K562 (cell line): ENCODE results near the gene MAP3K13. TPM values are rescaled to one million over a fixed set of nuclear protein-coding genes. Genes with fewer than 3 reads are reported as not detected.

ENCODE experiments used
- ATAC-seq: fragments of 200-7000 bp; cut with Tn5 transposase; 3 replicates; pipeline ENCODE4 v1.9.1; 2020; ENCODE audit warnings: moderate library complexity
- BruUV-seq: library from RNA; stranded (reverse); fragments of 400-500 nt; replicated peaks from 2 replicates; lab custom pipeline; 2021; lab: Mats Ljungman, UMichigan
- CTCF ChIA-PET: fragments of 300-600 bp; formaldehyde crosslinking; extraction: SDS; loops from one replicate; lab custom pipeline; 2021; ENCODE audit warnings: low intra/inter-chr PET ratio; lab: Yijun Ruan, JAX
- POLR2A ChIA-PET: fragments of 300-600, 350-650 bp; sonication (Branson Sonifier 250); formaldehyde crosslinking; extraction: SDS; loops from one replicate; lab custom pipeline; 2021; ENCODE audit warnings: antibody characterized with exemption, inconsistent platforms; lab: Yijun Ruan, JAX
- DNase-seq, 4 experiments: peaks; one replicate each; pipeline versions ENCODE4 v3.0.0 to v3.0.0-alpha.2; 2011 to 2018; ENCODE audit warnings: low spot score in 3 of 4, mixed read lengths in 3 of 4; ENCODE audit errors: extremely low read depth in 1 of 4
- FAIRE-seq: peaks from 2 replicates; lab custom pipeline; 2011; peaks lifted over from hg19 to GRCh38; lab: Jason Lieb, UNC
- H2AFZ ChIP-seq: 2 replicates; pipeline ENCODE4 v1.6.0; 2011; ENCODE audit warnings: low read depth, low read length, control low read depth, inconsistent platforms
- H3K27ac ChIP-seq: fragments of 200-600 bp; 3 replicates; pipeline ENCODE4 v1.8.0; 2011; ENCODE audit warnings: low read depth, mild to moderate bottlenecking, control low read depth, inconsistent platforms, low read length, moderate library complexity, mixed read lengths; ENCODE audit errors: extremely low read depth
- H3K27me3 ChIP-seq, 2 experiments: fragments of 300-600 bp in 1 of 2; 2 replicates in 1 of 2; 3 replicates in 1 of 2; pipeline versions ENCODE4 v1.6.0 to v1.8.0; 2011; ENCODE audit warnings: inconsistent platforms in 2 of 2, low read length in 2 of 2, mild to moderate bottlenecking in 1 of 2, mixed read lengths in 1 of 2, moderate library complexity in 1 of 2; ENCODE audit not compliant: control insufficient read depth in 2 of 2, insufficient read depth in 2 of 2
- H3K36me3 ChIP-seq: fragments of 300-600 bp; 3 replicates; pipeline ENCODE4 v1.8.0; 2011; ENCODE audit warnings: mild to moderate bottlenecking, low read length, inconsistent platforms; ENCODE audit not compliant: control insufficient read depth, insufficient read depth
- H3K4me1 ChIP-seq, 2 experiments: fragments of 200-600 bp in 1 of 2; replicated peaks in 1 of 2; 2 replicates in 1 of 2; 3 replicates in 1 of 2; pipeline versions ENCODE4 v1.5.1 to v1.8.0; 2011; ENCODE audit warnings: inconsistent platforms in 2 of 2, low read length in 2 of 2, mild to moderate bottlenecking in 1 of 2, mixed read lengths in 1 of 2, moderate library complexity in 1 of 2; ENCODE audit not compliant: control insufficient read depth in 2 of 2, insufficient read depth in 2 of 2
- H3K4me2 ChIP-seq: 2 replicates; pipeline ENCODE4 v1.6.1; 2011; ENCODE audit warnings: low read length, control low read depth, inconsistent platforms, mixed read lengths; ENCODE audit not compliant: insufficient read depth
- H3K4me3 ChIP-seq: fragments of 200-600 bp; sonication (generic), shearing (Covaris generic); 2 replicates; pipeline ENCODE4 v1.5.1; 2016; ENCODE audit warnings: control low read depth, inconsistent platforms
- H3K79me2 ChIP-seq: fragments of 200-600 bp; 3 replicates; pipeline ENCODE4 v1.8.0; 2011; ENCODE audit warnings: low read length, inconsistent platforms; ENCODE audit not compliant: control insufficient read depth, insufficient read depth
- H3K9ac ChIP-seq, 2 experiments: 2 replicates each; pipeline versions ENCODE4 v1.6.0 to v1.6.1; 2011; ENCODE audit warnings: low read depth in 2 of 2, low read length in 2 of 2, control low read depth in 1 of 2, inconsistent platforms in 1 of 2, mild to moderate bottlenecking in 1 of 2, mixed read lengths in 1 of 2; ENCODE audit not compliant: insufficient read depth in 1 of 2
- H3K9me1 ChIP-seq: one replicate; pipeline ENCODE4 v1.6.0; 2011; ENCODE audit warnings: inconsistent platforms, mild to moderate bottlenecking, low read length, moderate library complexity; ENCODE audit not compliant: control insufficient read depth, insufficient read depth
- H3K9me3 ChIP-seq: replicated peaks from 2 replicates; pipeline ENCODE4 v1.5.1; 2011; ENCODE audit warnings: low read depth, low read length, inconsistent platforms; ENCODE audit not compliant: control insufficient read depth, insufficient read depth
- H4K20me1 ChIP-seq: replicated peaks from 2 replicates; pipeline ENCODE4 v1.6.1; 2011; ENCODE audit warnings: low read length, inconsistent platforms, mixed read lengths; ENCODE audit not compliant: control insufficient read depth, insufficient read depth
- ATF7 ChIP-seq: fragments of 450-650 bp; IDR thresholded peaks from 2 replicates; pipeline ENCODE4 v1.7.1; 2014; ENCODE audit warnings: mild to moderate bottlenecking, moderate library complexity
- BCOR ChIP-seq: fragments of 450-650 bp; IDR thresholded peaks from 2 replicates; pipeline ENCODE4 v1.6.1; 2016
- CAMTA2 ChIP-seq: fragments of 250-450 bp; sonication (Bioruptor Pico); conservative IDR thresholded peaks from 2 replicates; pipeline ENCODE4 v1.5.1; 2022
- MCM2 ChIP-seq: fragments of 450-650 bp; IDR thresholded peaks from 2 replicates; pipeline ENCODE4 v1.6.1; 2017; ENCODE audit warnings: low read depth, mild to moderate bottlenecking
- MED1 ChIP-seq: sonication (generic); formaldehyde crosslinking; IDR thresholded peaks from 2 replicates; pipeline ENCODE4 v1.8.1; 2023; ENCODE audit warnings: missing genetic modification reagents, borderline replicate concordance
- POU5F1 ChIP-seq: fragments of 150-350 bp; IDR thresholded peaks from 2 replicates; pipeline ENCODE4 v1.6.1; 2014; ENCODE audit warnings: borderline replicate concordance, low read length, low read depth, mild to moderate bottlenecking; ENCODE audit not compliant: partially characterized antibody
- RBM34 ChIP-seq: fragments of 200-400 bp; formaldehyde crosslinking; IDR thresholded peaks from 2 replicates; pipeline ENCODE4 v1.6.1; 2018; ENCODE audit warnings: low read length, borderline replicate concordance; ENCODE audit not compliant: insufficient read depth
- SIN3B ChIP-seq: fragments of 450-650 bp; IDR thresholded peaks from 2 replicates; pipeline ENCODE4 v1.6.1; 2017; ENCODE audit warnings: low read depth, mild to moderate bottlenecking, moderate library complexity
- SMAD2 ChIP-seq: fragments of 150-350 bp; IDR thresholded peaks from 2 replicates; pipeline ENCODE4 v1.6.1; 2014; ENCODE audit warnings: low read depth, mild to moderate bottlenecking, low read length
- SPI1 ChIP-seq: IDR thresholded peaks from 2 replicates; pipeline ENCODE4 v1.6.1; 2011; ENCODE audit warnings: low read depth, low read length, control low read depth, borderline replicate concordance
- ZKSCAN1 ChIP-seq: fragments of 150-350 bp; IDR thresholded peaks from 2 replicates; pipeline ENCODE4 v1.6.1; 2016; ENCODE audit warnings: low read depth, low read length
- ZNF175 ChIP-seq: fragments of 200-800 bp; sonication (Bioruptor generic); IDR thresholded peaks from 2 replicates; pipeline ENCODE4 v1.6.1; 2016; ENCODE audit warnings: low read depth, mild to moderate bottlenecking, missing genetic modification characterization, missing compliant biosample characterization
- ZNF239 ChIP-seq: fragments of 250-450 bp; sonication (Bioruptor Pico); IDR thresholded peaks from 2 replicates; pipeline ENCODE4 v1.4.0; 2020; ENCODE audit warnings: mild to moderate bottlenecking
- ZNF311 ChIP-seq: fragments of 250-450 bp; sonication (Bioruptor Pico); IDR thresholded peaks from 2 replicates; pipeline ENCODE4 v1.4.0; 2020; ENCODE audit warnings: mild to moderate bottlenecking, moderate library complexity
- ZZZ3 ChIP-seq: fragments of 450-650 bp; IDR thresholded peaks from 2 replicates; pipeline ENCODE4 v1.6.1; 2016; ENCODE audit warnings: antibody characterized with exemption, mild to moderate bottlenecking, moderate library complexity
- WGBS: fragments of 100-300 bp; shearing (Covaris generic); methylation state at CpG from one replicate; pipeline ENCODE4 v1.1.6; 2016; ENCODE audit warnings: low coverage, mixed read lengths; ENCODE audit not compliant: insufficient coverage; ENCODE audit errors: missing lambda C conversion rate; 5-methylcytosine and 5-hydroxymethylcytosine counted together
- in situ Hi-C: fragments of 300-500 bp; cut with MboI; formaldehyde crosslinking; loops from 4 replicates; pipeline ENCODE4 v1.15.0; 2018; ENCODE audit warnings: inconsistent platforms, mixed read lengths
- intact Hi-C: fragments of 100-400 bp; cut with micrococcal nuclease; formaldehyde crosslinking; loops from 2 replicates; pipeline ENCODE4 v1.14.2; 2022
- polyA plus RNA-seq, 8 experiments: library from polyadenylated mRNA; depleted of rRNA in 4 of 8; stranded (reverse) in 5 of 8; unstranded in 3 of 8; fragments of >200 nt; fragmentation: Nextera tagmentation in 2 of 8; fragmentation: Illumina TruSeq in 1 of 8; extraction: Ambion mirVana in 2 of 8; extraction: Trizol in 1 of 8; gene quantifications; 2 replicates each; pipeline versions ENCODE4 v1.2.1 to v1.2.3, GENCODE V29; 2011 to 2014; ENCODE audit warnings: inconsistent platforms in 1 of 8, missing spikeins in 1 of 8
- total RNA-seq, 7 experiments: library from RNA; depleted of rRNA in 6 of 7; stranded (reverse); fragments of >200 nt in 6 of 7; fragmentation: Illumina TruSeq in 2 of 7; extraction: Trizol in 2 of 7; gene quantifications; 2 replicates each; pipeline versions ENCODE4 v1.2.1 to v1.2.3, GENCODE V29; 2011 to 2021; ENCODE audit warnings: low replicate concordance in 1 of 7
- TF ChIP-seq, protein P1 (sequence below): sonication (generic); formaldehyde crosslinking; IDR thresholded peaks from 2 replicates; pipeline ENCODE4 v1.8.0; 2022; ENCODE audit warnings: missing genetic modification reagents, mild to moderate bottlenecking, borderline replicate concordance

Gene MAP3K13
- total and polyA plus RNA-seq, 9 of the 15 experiments (the other 6 are each of a cell fraction or from before 2014, with no cell fraction given) = 0.04 to 0.32 (median 0.15) TPM; not detected in 2

DNA sequence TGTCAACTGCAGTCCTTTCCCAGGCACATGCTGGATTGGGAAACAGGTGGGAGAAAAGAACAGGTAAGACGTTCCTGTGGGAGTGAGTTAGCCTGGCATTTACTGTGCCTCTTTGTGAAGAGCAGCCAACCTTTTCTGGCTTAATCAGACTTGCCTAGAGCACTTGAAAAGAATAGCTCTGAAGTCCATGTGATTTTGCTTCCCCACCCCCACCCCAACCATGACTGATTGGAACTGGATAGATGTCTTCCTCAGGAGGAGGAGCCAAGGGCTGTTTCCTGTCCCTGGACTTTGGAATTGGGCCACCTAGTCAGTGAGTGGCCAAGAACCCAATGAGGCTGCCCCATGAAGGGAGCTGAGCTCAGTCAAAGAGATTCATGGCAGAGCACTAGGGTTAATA, 140.6 kb downstream of the MAP3K13 start:
- Histone ChIP-seq H3K9ac (peak overlapping the region in 1 of 2 experiments; percentile 23; a peak in 1 of 4 replicates), H3K27me3 (no peaks in the 10 kb centered on the region), H3K4me3 (no peak overlapping the region), H4K20me1 (no peaks in the 10 kb centered on the region), H3K27ac (no peak overlapping the region), H2AFZ (peak overlapping the region; percentile 68), H3K9me1 (no peaks in the 10 kb centered on the region), H3K4me2 (peak overlapping the region; percentile 0; the same call in 1 of the 2 replicates), H3K36me3 (no peaks in the 10 kb centered on the region), H3K9me3 (no peaks in the 10 kb centered on the region), H3K4me1 (peaks cover 22 to 23% of the 10 kb centered on the region in 2 experiments), H3K79me2 (peaks cover 3% of the 10 kb centered on the region)
- peak; percentile 39 to 53 (median 46) for DNase-seq
- ATAC-seq = no peak
- TF ChIP-seq ZNF239 (CRISPR knock-in tag) (no peak), ATF7 (no peak), RBM34 (no peak), ZKSCAN1 (no peak), SIN3B (no peak), CAMTA2 (CRISPR knock-in tag) (no peak)
- BruUV-seq = no TSS peak
- no peak for FAIRE-seq
- 67% methylated on average over 1 of the region's 1 CpG for WGBS
- POLR2A ChIA-PET = interaction anchor here (1.0 kb wide), 2 partner anchors 11 to 15 kb away, joined by 4 read pairs; no protein-coding TSS in a partner anchor
- in situ Hi-C loops (no loop called here), intact Hi-C loops (no loop called here)
- CTCF ChIA-PET = no interaction called here

DNA sequence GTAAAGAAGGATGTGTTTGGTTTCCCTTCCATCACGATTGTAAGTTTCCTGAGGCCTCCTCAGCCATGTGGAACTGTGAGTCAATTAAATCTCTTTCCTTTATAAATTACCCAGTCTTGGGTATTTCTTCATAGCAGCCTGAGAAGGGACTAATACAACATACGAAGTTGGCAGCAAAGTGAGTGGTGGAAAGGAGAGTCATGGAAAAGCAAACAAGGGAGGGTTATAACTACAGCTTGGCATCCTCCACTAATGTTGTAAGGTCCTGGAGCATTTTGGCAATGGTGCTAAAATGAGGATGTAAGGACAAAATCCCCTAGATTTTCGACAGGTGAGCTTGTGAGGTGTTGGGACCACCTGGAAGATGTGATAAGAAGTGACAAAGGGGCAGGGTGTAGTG, 141.7 kb downstream of the MAP3K13 start:
- Histone ChIP-seq H3K4me2 (no peak overlapping the region), H3K9ac (no peak overlapping the region), H3K9me1 (no peaks in the 10 kb centered on the region), H2AFZ (no peak overlapping the region), H3K36me3 (no peaks in the 10 kb centered on the region), H3K27ac (no peak overlapping the region), H4K20me1 (no peaks in the 10 kb centered on the region), H3K9me3 (no peaks in the 10 kb centered on the region), H3K4me3 (no peak overlapping the region), H3K4me1 (peaks cover 16 to 22% of the 10 kb centered on the region in 2 experiments), H3K79me2 (no peaks in the 10 kb centered on the region), H3K27me3 (no peaks in the 10 kb centered on the region)
- POLR2A ChIA-PET = no interaction called here
- 35% methylated on average over 3 of the region's 3 CpGs for WGBS
- no peak for TF ChIP-seq SPI1
- TF ChIP-seq MED1 (CRISPR knock-in tag) = no peak
- no peak for TF ChIP-seq POU5F1
- no peak for TF ChIP-seq ZNF175 (CRISPR knock-in tag)
- TF ChIP-seq, protein P1, sequence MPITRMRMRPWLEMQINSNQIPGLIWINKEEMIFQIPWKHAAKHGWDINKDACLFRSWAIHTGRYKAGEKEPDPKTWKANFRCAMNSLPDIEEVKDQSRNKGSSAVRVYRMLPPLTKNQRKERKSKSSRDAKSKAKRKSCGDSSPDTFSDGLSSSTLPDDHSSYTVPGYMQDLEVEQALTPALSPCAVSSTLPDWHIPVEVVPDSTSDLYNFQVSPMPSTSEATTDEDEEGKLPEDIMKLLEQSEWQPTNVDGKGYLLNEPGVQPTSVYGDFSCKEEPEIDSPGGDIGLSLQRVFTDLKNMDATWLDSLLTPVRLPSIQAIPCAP (CRISPR knock-in tag) = no peak
- TF ChIP-seq MCM2 = no peak
- no peak for TF ChIP-seq ZZZ3
- no peak for TF ChIP-seq SMAD2
- no peak for TF ChIP-seq BCOR
- no peak for TF ChIP-seq ZNF311 (CRISPR knock-in tag)
- BruUV-seq = no TSS peak
- DNase-seq (no peak), ATAC-seq (no peak), FAIRE-seq (no peak)
- in situ Hi-C loops = no loop called here
- CTCF ChIA-PET = no interaction called here
- intact Hi-C loops = no loop called here
